ENCODE measurements around the gene NCR1.

- TF ChIP-seq ZNF274 (IDR thresholded peaks at IDR 0.05; ENCODE audit: low read depth, low read length) = no peak
- no peak for TF ChIP-seq SUZ12 (IDR thresholded peaks at IDR 0.05; ENCODE audit: extremely low read depth, insufficient read depth, insufficient read length)
These were observed 23.2 kb upstream of the NCR1 start for GRCh38 chr19:54882758-54883157.
